ENCODE measurements around the gene OR5B21.

OR5B21 gene

DNA sequence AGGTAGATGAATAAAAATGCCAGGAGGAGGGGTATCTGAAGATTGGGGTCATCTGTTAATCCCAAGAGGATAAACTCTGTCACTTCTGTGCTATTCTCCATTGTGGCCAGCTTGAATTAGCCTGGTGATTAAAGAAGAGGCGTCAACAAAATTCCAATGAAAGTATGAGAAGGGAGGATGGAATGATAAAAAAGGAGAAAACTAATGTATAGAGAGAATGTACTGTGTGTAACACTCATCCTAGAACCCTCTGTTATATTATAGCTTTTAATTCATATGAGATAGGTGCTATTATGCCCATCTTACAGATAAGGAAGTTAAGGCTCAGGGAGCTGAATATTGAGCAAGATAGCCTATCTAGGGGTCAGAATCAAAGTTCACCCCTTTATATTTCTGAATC lies at the start of gene OR5B21:
Gene OR5B21 (minus strand): TSS at position 101 of the 400 bp plus-strand sequence. CDS start 0 bp downstream, at position 101.
- no peak for DNase-seq (ENCODE audit: low read depth in 2 of 2)

DNA sequence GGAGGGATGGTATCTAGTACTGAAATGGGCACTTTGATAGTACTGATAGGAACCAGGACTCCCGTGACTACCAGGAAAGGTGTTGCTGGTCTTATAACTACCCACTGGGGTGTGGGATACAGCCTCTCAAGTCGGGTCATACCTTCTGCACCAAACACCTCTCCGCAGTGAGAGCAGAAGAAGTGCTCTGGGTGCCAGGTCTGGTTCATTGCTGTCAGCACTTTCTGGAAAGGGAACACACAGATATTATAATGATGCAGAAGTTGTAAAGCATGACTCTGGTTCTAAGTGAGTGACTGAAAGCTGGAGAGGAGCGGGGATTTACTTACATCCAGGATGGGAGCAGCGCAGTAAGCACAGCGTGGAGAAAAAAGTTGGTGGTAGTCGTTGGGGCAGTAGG lies 41.7 kb upstream of the OR5B21 start:
- no peak for DNase-seq (ENCODE audit: low read depth in 2 of 2)

- no peak for DNase-seq (ENCODE audit: low read depth in 2 of 2)
Observed at GRCh38 chr11:58546841-58547240, 38.9 kb upstream of the OR5B21 start.

DNA sequence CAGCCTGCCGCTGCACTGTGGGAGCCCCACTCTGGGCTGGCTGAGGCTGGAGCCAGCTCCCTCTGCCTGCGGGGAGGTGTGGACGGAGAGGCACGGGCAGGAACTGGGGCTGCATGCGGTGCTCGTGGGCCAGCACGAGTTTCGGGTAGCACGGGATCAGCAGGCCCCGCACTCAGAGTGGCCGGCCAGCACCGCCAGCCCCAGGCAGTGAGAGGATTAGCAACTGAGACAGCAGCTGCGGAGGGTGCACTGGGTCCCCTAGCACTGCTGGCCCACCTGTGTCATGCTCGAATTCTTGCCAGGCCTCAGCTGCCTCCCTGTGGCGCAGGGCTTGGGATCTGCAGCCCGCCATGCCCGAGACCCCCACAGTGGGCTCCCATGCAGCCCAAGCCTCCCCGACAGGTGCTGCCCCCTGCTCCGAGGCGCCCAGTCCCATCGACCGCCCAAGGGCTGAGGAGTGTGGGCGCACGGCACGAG lies 24.0 kb upstream of the OR5B21 start:
- DNase-seq (ENCODE audit: low read depth in 2 of 2), result no peak

DNA sequence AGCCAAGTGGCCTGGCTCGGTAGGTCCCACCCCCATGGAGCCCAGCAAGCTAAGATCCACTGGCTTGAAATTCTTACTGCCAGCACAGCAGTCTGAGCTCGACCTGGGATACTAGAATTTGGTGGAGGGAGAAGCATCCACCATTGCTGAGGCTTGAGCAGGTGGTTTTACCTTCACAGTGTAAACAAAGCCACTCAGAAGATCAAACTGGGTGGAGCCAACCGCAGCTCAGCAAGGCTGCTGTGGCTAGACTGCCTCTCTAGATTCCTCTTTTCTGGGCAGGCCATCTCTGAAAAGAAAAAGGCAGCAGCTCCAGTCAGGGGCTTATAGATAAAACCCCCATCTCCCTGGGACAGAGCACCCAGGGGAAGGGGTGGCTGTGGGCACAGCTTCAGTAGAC lies 22.3 kb upstream of the OR5B21 start:
- DNase-seq (ENCODE audit: low read depth in 2 of 2), result no peak

- no peak for DNase-seq (ENCODE audit: low read depth in 2 of 2)
Observed at GRCh38 chr11:58527429-58527828, 19.5 kb upstream of the OR5B21 start.

GRCh38 chr11:58526721-58527120 lies 18.8 kb upstream of the OR5B21 start:
- DNase-seq (ENCODE audit: low read depth in 2 of 2), result no peak

- no peak for DNase-seq (ENCODE audit: low read depth in 2 of 2)
Observed at GRCh38 chr11:58525037-58525614, 17.2 kb upstream of the OR5B21 start.

GRCh38 chr11:58524232-58525036 lies 16.5 kb upstream of the OR5B21 start:
- peak in 1 of 2 donors; percentile 25 for DNase-seq (ENCODE audit: low read depth in 2 of 2)

- DNase-seq (ENCODE audit: low read depth in 2 of 2), result no peak
Observed at GRCh38 chr11:58513747-58514367, 6.0 kb upstream of the OR5B21 start.

DNA sequence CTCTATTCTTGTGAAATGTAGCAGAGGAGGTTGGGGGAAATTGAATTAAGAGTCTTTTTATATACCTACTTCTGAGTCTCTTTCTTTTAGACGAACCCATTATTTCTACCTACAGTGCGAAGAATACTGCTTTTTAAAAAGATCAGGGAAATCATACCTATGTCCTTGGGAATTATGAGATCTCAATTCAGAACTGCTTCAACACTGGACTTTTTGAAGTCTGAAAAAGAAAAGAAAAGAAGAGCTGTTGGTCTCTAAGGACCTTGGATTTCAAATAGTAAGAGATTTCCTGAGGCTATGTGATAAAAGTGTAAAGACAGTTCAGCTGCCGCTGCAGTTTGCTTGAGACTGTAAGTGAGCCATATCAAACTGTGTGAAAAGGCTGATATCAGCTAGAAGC lies 3.7 kb upstream of the OR5B21 start:
- DNase-seq (ENCODE audit: low read depth in 2 of 2), result no peak

DNA sequence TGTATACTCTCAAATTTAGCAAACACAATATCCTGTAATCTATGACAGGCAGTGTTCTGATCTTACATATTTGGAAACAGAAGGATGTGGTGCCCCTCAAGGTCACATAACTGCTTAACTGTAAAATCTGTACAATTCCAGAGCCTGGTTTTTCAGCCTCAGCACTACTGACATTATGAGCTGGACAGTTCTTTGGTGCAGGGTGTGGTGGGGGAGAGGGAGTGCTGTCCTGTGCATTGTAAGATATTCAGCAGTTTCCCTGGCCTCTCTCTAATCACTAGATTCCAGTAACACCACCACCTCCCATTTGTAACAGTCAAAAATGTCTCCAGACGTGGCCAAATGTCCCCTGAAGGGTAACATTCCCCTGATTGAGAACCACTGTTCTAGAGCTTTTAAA lies 1.8 kb upstream of the OR5B21 start:
- no peak for DNase-seq (ENCODE audit: low read depth in 2 of 2)

DNA sequence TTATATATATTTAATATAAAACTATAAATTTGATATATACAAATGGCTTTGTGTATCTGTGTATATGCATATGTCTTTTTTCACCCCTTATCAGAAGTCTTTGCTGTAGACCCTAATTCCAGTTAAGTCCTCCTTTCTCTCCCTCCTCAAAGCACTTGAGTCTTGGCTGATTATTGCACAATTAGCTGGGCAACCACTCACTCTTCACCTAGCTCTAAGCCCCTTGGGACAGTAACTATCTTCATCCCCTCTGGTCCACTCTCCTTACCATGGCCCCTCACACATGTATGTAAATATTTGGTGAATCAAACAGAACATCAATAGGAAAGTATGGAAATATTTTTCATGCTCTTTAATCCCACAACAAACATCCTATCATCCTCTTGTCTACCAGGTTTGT lies 909 bp upstream of the OR5B21 start:
- no peak for DNase-seq (ENCODE audit: low read depth in 2 of 2)

GRCh38 chr11:58507355-58507754 lies 550 bp downstream of the OR5B21 start:
- DNase-seq (ENCODE audit: low read depth in 2 of 2), result no peak

DNA sequence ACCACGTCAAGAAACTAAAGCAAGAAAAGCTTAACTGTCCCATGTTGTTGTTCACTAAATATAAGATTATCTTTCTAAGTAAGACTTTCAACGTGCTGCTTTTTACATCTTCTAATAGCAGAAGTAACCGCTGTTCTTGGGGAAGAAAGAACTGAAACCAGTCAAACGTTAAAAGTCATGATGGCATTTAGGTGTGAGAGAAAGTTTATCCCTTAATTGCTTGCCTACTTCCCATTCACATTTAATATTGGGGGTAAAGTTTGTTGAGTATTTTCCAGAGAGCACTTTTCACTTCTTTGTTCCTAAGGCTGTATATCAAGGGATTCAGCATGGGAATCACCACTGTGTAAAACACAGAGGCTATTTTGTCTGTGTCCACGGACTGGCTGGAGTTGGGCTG lies 970 bp downstream of the OR5B21 start:
- DNase-seq (ENCODE audit: low read depth in 2 of 2), result no peak

GRCh38 chr11:58505849-58506248 lies 2.1 kb downstream of the OR5B21 start:
- no peak for DNase-seq (ENCODE audit: low read depth in 2 of 2)

DNA sequence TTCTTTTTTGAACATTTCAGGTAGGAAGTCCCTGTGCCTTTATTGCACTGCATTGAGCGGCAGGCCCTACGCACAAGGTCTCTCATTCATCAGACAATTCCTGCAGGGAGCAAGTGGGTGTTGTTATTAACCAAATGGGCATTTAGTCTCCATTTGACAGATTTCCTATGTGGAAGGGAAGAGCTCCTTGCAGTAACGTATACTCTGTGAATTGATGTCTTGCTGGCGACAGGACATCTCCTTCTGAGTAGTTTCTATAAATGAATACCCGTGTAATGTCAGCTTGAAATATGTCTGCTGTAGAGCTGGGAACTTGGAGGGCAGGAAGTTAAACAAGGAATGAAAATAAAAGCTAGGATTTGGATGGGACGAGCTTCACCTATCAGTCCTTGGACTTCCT lies 3.7 kb downstream of the OR5B21 start:
- DNase-seq (ENCODE audit: low read depth in 2 of 2), result no peak

- no peak for DNase-seq (ENCODE audit: low read depth in 2 of 2)
Observed at GRCh38 chr11:58503361-58503856, 4.5 kb downstream of the OR5B21 start.

GRCh38 chr11:58502004-58502403 lies 5.9 kb downstream of the OR5B21 start:
- no peak for DNase-seq (ENCODE audit: low read depth in 2 of 2)

- no peak for DNase-seq (ENCODE audit: low read depth in 2 of 2)
Observed at GRCh38 chr11:58498464-58498863, 9.4 kb downstream of the OR5B21 start.

DNA sequence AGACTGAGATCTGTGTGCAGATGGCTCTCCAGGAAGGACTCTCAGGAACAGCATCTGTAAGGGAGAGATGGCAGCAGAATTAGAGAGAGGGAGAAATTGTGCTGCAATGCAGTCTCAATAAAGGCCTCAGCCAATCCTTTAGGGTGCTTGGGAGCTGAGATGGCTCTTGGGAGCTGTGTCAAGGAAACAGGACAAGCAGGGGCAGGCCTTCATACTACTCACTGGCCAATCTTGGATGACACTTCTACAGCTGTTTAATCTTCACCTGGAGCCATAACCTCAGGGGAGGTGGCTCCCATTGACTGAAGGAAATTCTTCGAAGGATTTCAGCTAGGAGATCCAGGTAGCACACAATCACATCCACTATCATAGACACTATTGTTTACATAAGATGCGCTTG lies 10.0 kb downstream of the OR5B21 start:
- no peak for DNase-seq (ENCODE audit: low read depth in 2 of 2)

GRCh38 chr11:58495906-58496305 lies 12.0 kb downstream of the OR5B21 start:
- no peak for DNase-seq (ENCODE audit: low read depth in 2 of 2)

DNA sequence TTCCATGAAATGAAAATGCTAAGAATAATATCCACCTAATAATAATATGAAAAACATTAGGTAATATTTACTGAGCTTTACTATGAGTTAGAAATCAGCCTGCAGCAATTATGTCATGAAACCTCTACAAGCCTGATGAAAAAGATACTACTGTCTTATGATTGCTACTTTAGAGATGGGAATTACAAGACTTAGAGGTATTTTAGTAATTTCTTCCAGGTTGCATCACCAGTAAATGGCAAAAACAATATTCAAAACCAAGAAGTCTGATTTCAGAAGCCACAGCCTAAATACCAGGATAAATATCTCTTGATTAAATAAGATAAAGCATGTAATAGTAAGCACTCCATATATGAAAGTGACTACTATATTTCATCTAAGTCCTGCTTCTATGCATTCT lies 13.8 kb downstream of the OR5B21 start:
- DNase-seq (ENCODE audit: low read depth in 2 of 2), result no peak

Measured in stimulated activated CD8-positive, alpha-beta memory T cell treated with anti-CD3 and anti-CD28 coated beads, Interleukin-15, amount 100 ng/mL, for 48 hours (primary cell).